SK-N-SH treated with all-trans-retinoic acid at 6 μM for 48 hours (cell line): ENCODE measurements around the gene ADGRF3.

ENCODE experiments used
- ATAC-seq: fragments of 200-7000 bp; cut with Tn5 transposase; 3 replicates; pipeline ENCODE4 v1.9.1; 2020; ENCODE audit warnings: mild to moderate bottlenecking, moderate library complexity
- ARNTL ChIP-seq: fragments of 450-650 bp; formaldehyde crosslinking; IDR thresholded peaks from 2 replicates; pipeline ENCODE4 v1.5.0; 2020; ENCODE audit warnings: low read depth, mild to moderate bottlenecking, moderate library complexity, borderline replicate concordance
- BACH2 ChIP-seq: fragments of 250-450 bp; sonication (Bioruptor Pico); IDR thresholded peaks from 2 replicates; pipeline ENCODE4 v1.9.0; 2021; ENCODE audit warnings: mild to moderate bottlenecking, borderline replicate concordance
- CSDC2 ChIP-seq: fragments of 250-450 bp; sonication (Bioruptor Pico); IDR thresholded peaks from 2 replicates; pipeline ENCODE4 v1.5.0; 2020; ENCODE audit warnings: mild to moderate bottlenecking, moderate library complexity
- ESRRG ChIP-seq: fragments of 250-450 bp; sonication (Bioruptor Pico); IDR thresholded peaks from 2 replicates; pipeline ENCODE4 v1.6.1; 2021; ENCODE audit warnings: mild to moderate bottlenecking
- GLIS3 ChIP-seq: fragments of 250-450 bp; sonication (Bioruptor Pico); IDR thresholded peaks from 2 replicates; pipeline ENCODE4 v1.5.0; 2020; ENCODE audit warnings: mild to moderate bottlenecking, moderate library complexity
- ISL1 ChIP-seq: fragments of 250-450 bp; sonication (Bioruptor Pico); IDR thresholded peaks from 2 replicates; pipeline ENCODE4 v2.1.2; 2022; ENCODE audit warnings: mild to moderate bottlenecking, moderate library complexity
- OSR1 ChIP-seq: fragments of 250-450 bp; sonication (Bioruptor Pico); IDR thresholded peaks from 2 replicates; pipeline ENCODE4 v1.8.0; 2022; ENCODE audit warnings: moderate library complexity, mild to moderate bottlenecking, inconsistent platforms
- POU6F1 ChIP-seq: fragments of 250-450 bp; sonication (Bioruptor Pico); IDR thresholded peaks from 2 replicates; pipeline ENCODE4 v1.8.0; 2021; ENCODE audit warnings: low read depth, mild to moderate bottlenecking, moderate library complexity, borderline replicate concordance
- PPARA ChIP-seq: fragments of 250-450 bp; sonication (Bioruptor Pico); IDR thresholded peaks from 2 replicates; pipeline ENCODE4 v1.5.0; 2020; ENCODE audit warnings: mild to moderate bottlenecking, borderline replicate concordance
- RARB ChIP-seq: fragments of 250-450 bp; sonication (Bioruptor Pico); IDR thresholded peaks from 2 replicates; pipeline ENCODE4 v1.8.0; 2021; ENCODE audit warnings: mild to moderate bottlenecking, moderate library complexity
- SNAI2 ChIP-seq: fragments of 250-450 bp; sonication (Bioruptor Pico); IDR thresholded peaks from 2 replicates; pipeline ENCODE4 v1.5.0; 2020; ENCODE audit warnings: mild to moderate bottlenecking, moderate library complexity
- TCF4 ChIP-seq: fragments of 250-450 bp; sonication (Bioruptor Pico); IDR thresholded peaks from 2 replicates; pipeline ENCODE4 v1.8.0; 2021; ENCODE audit warnings: mild to moderate bottlenecking, moderate library complexity, borderline replicate concordance
- TOX ChIP-seq: fragments of 250-450 bp; sonication (Bioruptor Pico); IDR thresholded peaks from 2 replicates; pipeline ENCODE4 v1.8.0; 2021; ENCODE audit warnings: mild to moderate bottlenecking, moderate library complexity, borderline replicate concordance
- TSHZ2 ChIP-seq: fragments of 250-450 bp; sonication (Bioruptor Pico); IDR thresholded peaks from 2 replicates; pipeline ENCODE4 v1.5.0; 2020; ENCODE audit warnings: mild to moderate bottlenecking, moderate library complexity
- ZC3H10 ChIP-seq: fragments of 250-450 bp; sonication (Bioruptor Pico); IDR thresholded peaks from 2 replicates; pipeline ENCODE4 v1.5.1; 2021; ENCODE audit warnings: mild to moderate bottlenecking, moderate library complexity
- ZFP3 ChIP-seq: fragments of 250-450 bp; sonication (Bioruptor Pico); IDR thresholded peaks from 2 replicates; pipeline ENCODE4 v1.5.0; 2020; ENCODE audit warnings: mild to moderate bottlenecking, moderate library complexity
- ZNF565 ChIP-seq: fragments of 450-650 bp; formaldehyde crosslinking; conservative IDR thresholded peaks from 2 replicates; pipeline ENCODE4 v1.5.0; 2020; ENCODE audit warnings: low read depth, mild to moderate bottlenecking, moderate library complexity
- ZNF70 ChIP-seq: fragments of 450-650 bp; formaldehyde crosslinking; IDR thresholded peaks from 2 replicates; pipeline ENCODE4 v1.5.0; 2020; ENCODE audit warnings: mild to moderate bottlenecking, moderate library complexity
- ZNF8 ChIP-seq: fragments of 450-650 bp; formaldehyde crosslinking; IDR thresholded peaks from 2 replicates; pipeline ENCODE4 v1.5.0; 2020; ENCODE audit warnings: mild to moderate bottlenecking, moderate library complexity
- TF ChIP-seq, protein P1 (sequence below): fragments of 250-450 bp; sonication (Bioruptor Pico); IDR thresholded peaks from 2 replicates; pipeline ENCODE4 v1.8.0; 2020; ENCODE audit warnings: mild to moderate bottlenecking, moderate library complexity, borderline replicate concordance
- TF ChIP-seq, protein P2 (sequence below): fragments of 250-450 bp; sonication (Bioruptor Pico); IDR thresholded peaks from 2 replicates; pipeline ENCODE4 v1.5.1; 2021; ENCODE audit warnings: mild to moderate bottlenecking, moderate library complexity
- TF ChIP-seq, protein P3 (sequence below): fragments of 250-450 bp; sonication (Bioruptor Pico); IDR thresholded peaks from 2 replicates; pipeline ENCODE4 v1.5.1; 2020; ENCODE audit warnings: low read depth, mild to moderate bottlenecking, moderate library complexity

The ADGRF3 gene

GRCh38 chr2:26302846-26303245 is 43.7 kb downstream of the ADGRF3 start:
- no peak for ATAC-seq
- TF ChIP-seq, protein P1, sequence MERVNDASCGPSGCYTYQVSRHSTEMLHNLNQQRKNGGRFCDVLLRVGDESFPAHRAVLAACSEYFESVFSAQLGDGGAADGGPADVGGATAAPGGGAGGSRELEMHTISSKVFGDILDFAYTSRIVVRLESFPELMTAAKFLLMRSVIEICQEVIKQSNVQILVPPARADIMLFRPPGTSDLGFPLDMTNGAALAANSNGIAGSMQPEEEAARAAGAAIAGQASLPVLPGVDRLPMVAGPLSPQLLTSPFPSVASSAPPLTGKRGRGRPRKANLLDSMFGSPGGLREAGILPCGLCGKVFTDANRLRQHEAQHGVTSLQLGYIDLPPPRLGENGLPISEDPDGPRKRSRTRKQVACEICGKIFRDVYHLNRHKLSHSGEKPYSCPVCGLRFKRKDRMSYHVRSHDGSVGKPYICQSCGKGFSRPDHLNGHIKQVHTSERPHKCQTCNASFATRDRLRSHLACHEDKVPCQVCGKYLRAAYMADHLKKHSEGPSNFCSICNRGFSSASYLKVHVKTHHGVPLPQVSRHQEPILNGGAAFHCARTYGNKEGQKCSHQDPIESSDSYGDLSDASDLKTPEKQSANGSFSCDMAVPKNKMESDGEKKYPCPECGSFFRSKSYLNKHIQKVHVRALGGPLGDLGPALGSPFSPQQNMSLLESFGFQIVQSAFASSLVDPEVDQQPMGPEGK (CRISPR knock-in tag) = no peak
- no peak for TF ChIP-seq RARB (CRISPR knock-in tag)
- TF ChIP-seq PPARA (CRISPR knock-in tag) = no peak
- no peak for TF ChIP-seq ZNF8 (CRISPR knock-in tag)
- TF ChIP-seq ESRRG (CRISPR knock-in tag) = no peak
- no peak for TF ChIP-seq CSDC2 (CRISPR knock-in tag)
- TF ChIP-seq, protein P2, sequence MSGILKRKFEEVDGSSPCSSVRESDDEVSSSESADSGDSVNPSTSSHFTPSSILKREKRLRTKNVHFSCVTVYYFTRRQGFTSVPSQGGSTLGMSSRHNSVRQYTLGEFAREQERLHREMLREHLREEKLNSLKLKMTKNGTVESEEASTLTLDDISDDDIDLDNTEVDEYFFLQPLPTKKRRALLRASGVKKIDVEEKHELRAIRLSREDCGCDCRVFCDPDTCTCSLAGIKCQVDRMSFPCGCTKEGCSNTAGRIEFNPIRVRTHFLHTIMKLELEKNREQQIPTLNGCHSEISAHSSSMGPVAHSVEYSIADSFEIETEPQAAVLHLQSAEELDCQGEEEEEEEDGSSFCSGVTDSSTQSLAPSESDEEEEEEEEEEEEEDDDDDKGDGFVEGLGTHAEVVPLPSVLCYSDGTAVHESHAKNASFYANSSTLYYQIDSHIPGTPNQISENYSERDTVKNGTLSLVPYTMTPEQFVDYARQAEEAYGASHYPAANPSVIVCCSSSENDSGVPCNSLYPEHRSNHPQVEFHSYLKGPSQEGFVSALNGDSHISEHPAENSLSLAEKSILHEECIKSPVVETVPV (CRISPR knock-in tag) = no peak
- no peak for TF ChIP-seq ISL1 (CRISPR knock-in tag)
- TF ChIP-seq ARNTL (CRISPR knock-in tag) = no peak
- TF ChIP-seq SNAI2 (CRISPR knock-in tag) = no peak
- TF ChIP-seq, protein P3, sequence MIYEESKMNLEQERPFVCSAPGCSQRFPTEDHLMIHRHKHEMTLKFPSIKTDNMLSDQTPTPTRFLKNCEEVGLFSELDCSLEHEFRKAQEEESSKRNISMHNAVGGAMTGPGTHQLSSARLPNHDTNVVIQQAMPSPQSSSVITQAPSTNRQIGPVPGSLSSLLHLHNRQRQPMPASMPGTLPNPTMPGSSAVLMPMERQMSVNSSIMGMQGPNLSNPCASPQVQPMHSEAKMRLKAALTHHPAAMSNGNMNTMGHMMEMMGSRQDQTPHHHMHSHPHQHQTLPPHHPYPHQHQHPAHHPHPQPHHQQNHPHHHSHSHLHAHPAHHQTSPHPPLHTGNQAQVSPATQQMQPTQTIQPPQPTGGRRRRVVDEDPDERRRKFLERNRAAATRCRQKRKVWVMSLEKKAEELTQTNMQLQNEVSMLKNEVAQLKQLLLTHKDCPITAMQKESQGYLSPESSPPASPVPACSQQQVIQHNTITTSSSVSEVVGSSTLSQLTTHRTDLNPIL (CRISPR knock-in tag) = no peak
- TF ChIP-seq TSHZ2 (CRISPR knock-in tag) = no peak
- no peak for TF ChIP-seq GLIS3 (CRISPR knock-in tag)
- TF ChIP-seq TOX (CRISPR knock-in tag) = no peak
- TF ChIP-seq ZC3H10 (CRISPR knock-in tag) = no peak
- no peak for TF ChIP-seq ZFP3 (CRISPR knock-in tag)

GRCh38 chr2:26300234-26300925 is 46.2 kb downstream of the ADGRF3 start:
- no peak for ATAC-seq
- TF ChIP-seq, protein P2 (CRISPR knock-in tag) = no peak
- TF ChIP-seq ZNF70 (CRISPR knock-in tag) (no peak), ZC3H10 (CRISPR knock-in tag) (no peak), OSR1 (CRISPR knock-in tag) (no peak), POU6F1 (CRISPR knock-in tag) (no peak), GLIS3 (CRISPR knock-in tag) (no peak), ZNF8 (CRISPR knock-in tag) (no peak), TSHZ2 (CRISPR knock-in tag) (no peak), RARB (CRISPR knock-in tag) (no peak), ZFP3 (CRISPR knock-in tag) (no peak), CSDC2 (CRISPR knock-in tag) (no peak), BACH2 (CRISPR knock-in tag) (no peak), SNAI2 (CRISPR knock-in tag) (no peak), PPARA (CRISPR knock-in tag) (no peak), ZNF565 (CRISPR knock-in tag) (no peak), ARNTL (CRISPR knock-in tag) (no peak), ISL1 (CRISPR knock-in tag) (no peak), TOX (CRISPR knock-in tag) (no peak), TCF4 (no peak)
- TF ChIP-seq, protein P1 (CRISPR knock-in tag) = no peak
